Subcutaneous abdominal adipose tissue (tissue), 5 donors: ENCODE data around the gene CHD6.
A peak's percentile ranks its signal among the peaks of the same experiment; 100 is the strongest.

Experiments used
- H3K27ac ChIP-seq: one replicate; pipeline ENCODE4 v1.7.0; 2013; ENCODE audit warnings: low read depth, mild to moderate bottlenecking, inconsistent platforms, low read length, moderate library complexity
- H3K27me3 ChIP-seq, 5 donors: one replicate each; pipeline ENCODE4 v1.7.0; 2013; ENCODE audit warnings: low read length in 5 of 5, inconsistent platforms in 1 of 5; ENCODE audit not compliant: control insufficient read depth in 5 of 5, insufficient read depth in 4 of 5
- H3K36me3 ChIP-seq, 5 donors: one replicate each; pipeline ENCODE4 v1.7.0; 2013; ENCODE audit warnings: low read length in 5 of 5; ENCODE audit not compliant: control insufficient read depth in 5 of 5, insufficient read depth in 5 of 5
- H3K4me1 ChIP-seq, 5 donors: one replicate each; pipeline ENCODE4 v1.7.0; 2013; ENCODE audit warnings: low read length in 5 of 5, mild to moderate bottlenecking in 3 of 5, moderate library complexity in 1 of 5; ENCODE audit not compliant: control insufficient read depth in 5 of 5, insufficient read depth in 5 of 5
- H3K4me3 ChIP-seq, 5 donors: one replicate each; pipeline ENCODE4 v1.7.0; 2013; ENCODE audit warnings: low read length in 5 of 5, low read depth in 1 of 5
- H3K9ac ChIP-seq, 5 donors: one replicate each; pipeline ENCODE4 v1.7.0; 2013; ENCODE audit warnings: low read length in 5 of 5, mild to moderate bottlenecking in 4 of 5, moderate library complexity in 3 of 5
- H3K9me3 ChIP-seq, 5 donors: one replicate each; pipeline ENCODE4 v1.7.0; 2013; ENCODE audit warnings: low read length in 5 of 5; ENCODE audit not compliant: control insufficient read depth in 5 of 5
- donor health status: healthy.
- donor health status: healthy.
- donor health status: healthy.
- donor health status: healthy.
- donor health status: healthy.

Gene CHD6

GRCh38 chr20:41426086-41426830 is 191.9 kb downstream of the CHD6 start:
- H3K4me1 ChIP-seq: peaks cover 0 to 14% (median 4%) of the 10 kb centered on the region in 5 donors
- peaks cover 18 to 74% (median 50%) of the 10 kb centered on the region in 5 donors for H3K36me3 ChIP-seq
- H3K4me3 ChIP-seq: no peak overlapping the region
- H3K9ac ChIP-seq: no peak overlapping the region
- H3K27ac ChIP-seq: peak overlapping the region; percentile 24
- H3K9me3 ChIP-seq: no peaks in the 10 kb centered on the region
- H3K27me3 ChIP-seq: no peaks in the 10 kb centered on the region

- Histone ChIP-seq H3K27ac (no peak overlapping the region), H3K4me1 (peaks cover 0 to 14% (median 4%) of the 10 kb centered on the region in 5 donors), H3K9ac (no peak overlapping the region), H3K4me3 (no peak overlapping the region), H3K9me3 (no peaks in the 10 kb centered on the region), H3K36me3 (peaks cover 18 to 81% (median 60%) of the 10 kb centered on the region in 5 donors), H3K27me3 (no peaks in the 10 kb centered on the region)
These were observed 192.8 kb downstream of the CHD6 start for GRCh38 chr20:41425180-41425884.

GRCh38 chr20:41424546-41424945 is 193.6 kb downstream of the CHD6 start:
- Histone ChIP-seq H3K27me3 (no peaks in the 10 kb centered on the region), H3K9me3 (no peaks in the 10 kb centered on the region), H3K36me3 (peaks cover 21 to 81% (median 63%) of the 10 kb centered on the region in 5 donors), H3K4me3 (no peak overlapping the region), H3K27ac (no peak overlapping the region), H3K4me1 (peaks cover 0 to 14% (median 4%) of the 10 kb centered on the region in 5 donors), H3K9ac (no peak overlapping the region)

DNA sequence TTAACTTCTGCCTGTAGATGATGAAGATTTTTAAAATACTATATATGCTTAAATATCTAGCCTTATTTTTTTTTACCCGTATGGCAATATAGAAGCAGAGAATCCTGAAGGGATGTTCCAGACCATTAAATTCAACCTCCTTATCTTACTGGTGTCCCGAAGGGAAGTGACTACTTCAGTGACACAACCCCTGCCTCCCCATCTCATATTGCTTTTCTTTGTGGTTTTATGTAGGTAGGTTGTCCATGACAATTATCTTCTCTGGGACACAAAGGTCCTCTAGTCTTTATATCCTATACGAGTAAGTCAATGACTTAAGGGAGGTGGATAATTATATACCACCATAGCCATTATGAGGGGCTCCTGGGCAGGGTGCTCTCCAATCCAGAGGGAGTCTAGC is 194.2 kb downstream of the CHD6 start:
- no peak overlapping the region for H3K9ac ChIP-seq
- peaks cover 21 to 82% (median 63%) of the 10 kb centered on the region in 5 donors for H3K36me3 ChIP-seq
- no peaks in the 10 kb centered on the region for H3K27me3 ChIP-seq
- no peak overlapping the region for H3K4me3 ChIP-seq
- peaks cover 0 to 14% (median 4%) of the 10 kb centered on the region in 5 donors for H3K4me1 ChIP-seq
- H3K27ac ChIP-seq: no peak overlapping the region
- H3K9me3 ChIP-seq: no peaks in the 10 kb centered on the region

- H3K36me3 ChIP-seq: peaks cover 23 to 80% (median 61%) of the 10 kb centered on the region in 5 donors
These were observed 195.2 kb downstream of the CHD6 start for GRCh38 chr20:41422953-41423352.

DNA sequence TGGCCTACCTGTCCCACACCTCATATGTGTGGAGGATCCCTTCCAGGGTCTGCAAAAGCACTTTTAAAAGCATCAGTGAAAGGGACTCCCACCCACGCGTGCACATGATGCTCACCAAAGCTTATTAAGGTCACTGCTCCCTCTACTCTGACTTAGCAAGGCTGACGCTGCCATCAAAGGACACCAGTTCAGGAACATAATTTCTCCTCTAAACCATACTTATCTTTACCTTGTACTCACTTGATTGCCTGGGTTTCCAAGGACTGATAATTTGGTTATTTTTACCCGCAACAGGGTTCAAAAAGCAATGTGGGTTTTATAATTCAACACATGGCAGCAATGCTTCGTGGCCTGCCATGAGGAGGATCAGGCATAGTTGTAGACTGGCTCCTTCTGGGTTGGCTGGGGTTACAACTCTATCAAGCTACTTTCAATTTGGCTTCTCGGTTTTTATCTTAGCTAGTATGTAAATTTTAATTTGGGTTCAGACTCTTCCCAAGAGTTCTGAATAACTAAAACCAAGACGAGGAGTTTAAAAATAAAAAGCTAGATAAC is 199.4 kb downstream of the CHD6 start:
- no peaks in the 10 kb centered on the region for H3K9me3 ChIP-seq
- H3K27me3 ChIP-seq: no peaks in the 10 kb centered on the region
- no peak overlapping the region for H3K4me3 ChIP-seq
- H3K9ac ChIP-seq: no peak overlapping the region
- H3K27ac ChIP-seq: no peak overlapping the region
- H3K4me1 ChIP-seq: no peaks in the 10 kb centered on the region
- peaks cover 40 to 92% (median 69%) of the 10 kb centered on the region in 5 donors for H3K36me3 ChIP-seq

More at GRCh38 chr20:41422953-41423352, 195.2 kb downstream of the CHD6 start:
- no peak overlapping the region for H3K4me3 ChIP-seq
- H3K9ac ChIP-seq: no peak overlapping the region
- peaks cover 0 to 14% (median 4%) of the 10 kb centered on the region in 5 donors for H3K4me1 ChIP-seq
- H3K9me3 ChIP-seq: no peaks in the 10 kb centered on the region
- H3K27me3 ChIP-seq: no peaks in the 10 kb centered on the region
- H3K27ac ChIP-seq: no peak overlapping the region

GRCh38 chr20:41418031-41418430 is 200.1 kb downstream of the CHD6 start:
- no peak overlapping the region for H3K27ac ChIP-seq
- H3K4me3 ChIP-seq: no peak overlapping the region
- H3K9ac ChIP-seq: no peak overlapping the region
- no peaks in the 10 kb centered on the region for H3K4me1 ChIP-seq
- no peaks in the 10 kb centered on the region for H3K27me3 ChIP-seq
- H3K36me3 ChIP-seq: peaks cover 43 to 93% (median 75%) of the 10 kb centered on the region in 5 donors
- H3K9me3 ChIP-seq: no peaks in the 10 kb centered on the region

DNA sequence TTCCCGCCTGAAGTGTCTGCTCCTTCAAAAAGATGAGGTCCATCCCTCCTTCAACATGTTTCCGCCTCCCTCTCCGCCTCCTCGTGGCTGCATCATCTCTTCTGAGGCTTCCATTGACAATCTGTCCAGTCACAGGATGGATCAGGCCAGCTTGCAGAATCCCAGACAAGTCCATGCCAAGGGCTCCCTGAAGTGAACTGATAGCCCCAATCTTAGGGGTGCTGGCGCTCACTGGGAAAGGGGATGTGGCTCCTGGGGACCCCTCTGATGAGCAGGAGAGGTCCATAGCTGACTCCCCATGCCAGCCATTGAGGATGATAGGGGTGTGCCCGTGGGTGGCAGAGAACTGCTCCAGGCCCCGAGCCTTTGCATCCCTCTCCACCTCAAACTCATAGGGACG is 203.0 kb downstream of the CHD6 start:
- H3K9me3 ChIP-seq: no peaks in the 10 kb centered on the region
- peaks cover 0 to 9% (median 0%) of the 10 kb centered on the region in 5 donors for H3K4me1 ChIP-seq
- H3K36me3 ChIP-seq: peaks cover 38 to 88% (median 69%) of the 10 kb centered on the region in 5 donors
- no peaks in the 10 kb centered on the region for H3K27me3 ChIP-seq
- H3K27ac ChIP-seq: no peak overlapping the region
- H3K4me3 ChIP-seq: no peak overlapping the region
- H3K9ac ChIP-seq: peak overlapping the region in 1 of 5 donors; percentile 22

GRCh38 chr20:41413169-41413568 is 205.0 kb downstream of the CHD6 start:
- H3K27me3 ChIP-seq: no peaks in the 10 kb centered on the region
- H3K9ac ChIP-seq: no peak overlapping the region
- H3K4me3 ChIP-seq: no peak overlapping the region
- H3K4me1 ChIP-seq: peaks cover 0 to 22% (median 6%) of the 10 kb centered on the region in 5 donors
- no peaks in the 10 kb centered on the region for H3K9me3 ChIP-seq
- H3K36me3 ChIP-seq: peaks cover 38 to 92% (median 80%) of the 10 kb centered on the region in 5 donors
- no peak overlapping the region for H3K27ac ChIP-seq
